Mucosa of stomach (tissue), 1 donor: ENCODE measurements around the gene KIAA0753.
A peak's percentile ranks its signal among the peaks of the same experiment; 100 is the strongest.

Experiments
- H3K27me3 ChIP-seq: one replicate; pipeline ENCODE4 v1.7.0; 2013; ENCODE audit warnings: mild to moderate bottlenecking, low read length; ENCODE audit not compliant: control insufficient read depth, insufficient read depth
- H3K36me3 ChIP-seq: one replicate; pipeline ENCODE4 v1.7.0; 2013; ENCODE audit warnings: low read length; ENCODE audit not compliant: control insufficient read depth, insufficient read depth
- H3K4me1 ChIP-seq: one replicate; pipeline ENCODE4 v1.7.0; 2013; ENCODE audit warnings: mild to moderate bottlenecking, low read length; ENCODE audit not compliant: control insufficient read depth, insufficient read depth
- H3K4me3 ChIP-seq: one replicate; pipeline ENCODE4 v1.7.0; 2013; ENCODE audit warnings: low read length
- H3K9ac ChIP-seq: one replicate; pipeline ENCODE4 v1.7.0; 2013; ENCODE audit warnings: mild to moderate bottlenecking, low read length, moderate library complexity
- H3K9me3 ChIP-seq: one replicate; pipeline ENCODE4 v1.7.0; 2013; ENCODE audit warnings: mild to moderate bottlenecking, low read length, moderate library complexity; ENCODE audit not compliant: control insufficient read depth
- donor health status: Pancreatic carcinoma.

Gene KIAA0753

GRCh38 chr17:6651919-6652452, 11.5 kb upstream of the KIAA0753 start:
- Histone ChIP-seq H3K27me3 (peaks cover 19% of the 10 kb centered on the region), H3K4me3 (peak overlapping the region; percentile 96), H3K4me1 (peaks cover 40% of the 10 kb centered on the region), H3K9me3 (no peaks in the 10 kb centered on the region), H3K36me3 (no peaks in the 10 kb centered on the region), H3K9ac (peak overlapping the region; percentile 87)

- Histone ChIP-seq H3K9ac (peak within 1 kb of the TSS; percentile 87), H3K36me3 (no peaks in the 10 kb centered on the region), H3K9me3 (no peaks in the 10 kb centered on the region), H3K27me3 (peaks cover 18% of the 10 kb centered on the region), H3K4me3 (peak within 1 kb of the TSS; percentile 96), H3K4me1 (peaks cover 40% of the 10 kb centered on the region)
Observed at GRCh38 chr17:6651354-6651918, 10.9 kb upstream of the KIAA0753 start, which contains the start of the genes C17orf100 and MED31. Gene C17orf100 (plus strand): TSS chr17:6651762. CDS start chr17:6651914, 152 bp downstream. Gene MED31 (minus strand): TSS chr17:6651605. CDS start chr17:6651528, 77 bp downstream.

- peaks cover 3% of the 10 kb centered on the region for H3K27me3 ChIP-seq
- peaks cover 19% of the 10 kb centered on the region for H3K4me1 ChIP-seq
- no peak overlapping the region for H3K9ac ChIP-seq
- H3K36me3 ChIP-seq: no peaks in the 10 kb centered on the region
- H3K9me3 ChIP-seq: no peaks in the 10 kb centered on the region
- no peak overlapping the region for H3K4me3 ChIP-seq
Observed at GRCh38 chr17:6648181-6648580, 7.7 kb upstream of the KIAA0753 start.

DNA sequence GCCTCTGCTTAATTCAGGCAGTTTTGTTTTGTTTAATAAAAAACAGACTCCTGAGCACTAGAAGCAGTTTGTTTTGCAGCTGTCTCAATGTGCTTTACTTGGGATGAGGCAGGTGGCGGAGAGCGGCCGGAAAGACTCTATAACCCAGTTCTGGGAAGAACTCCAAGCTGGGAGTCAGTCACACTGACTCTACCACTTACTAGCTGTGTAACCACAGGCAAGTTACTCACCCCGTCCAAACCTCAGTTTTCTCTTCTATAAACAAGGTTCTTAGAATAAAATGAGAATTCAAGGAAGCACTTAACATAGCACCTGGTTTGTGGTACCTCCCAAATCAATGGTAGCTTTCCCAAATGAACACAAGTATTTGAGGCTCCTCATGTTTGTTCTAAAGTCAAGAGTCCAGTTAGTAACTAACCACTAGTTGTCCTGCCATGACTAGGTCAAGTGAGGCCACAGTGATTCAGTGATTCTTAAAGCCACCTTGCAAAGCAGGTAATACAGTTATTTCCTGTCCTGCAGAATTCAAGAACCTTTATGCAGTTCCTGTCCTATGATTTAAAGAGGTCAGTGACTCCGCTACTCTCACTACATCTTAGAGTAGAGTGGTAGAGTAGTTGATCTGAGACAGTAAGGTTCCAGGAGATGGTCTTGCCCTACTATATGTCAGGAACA, 3.1 kb upstream of the KIAA0753 start:
- H3K9me3 ChIP-seq: no peaks in the 10 kb centered on the region
- peaks cover 17% of the 10 kb centered on the region for H3K4me1 ChIP-seq
- H3K36me3 ChIP-seq: no peaks in the 10 kb centered on the region
- H3K4me3 ChIP-seq: no peak overlapping the region
- no peak overlapping the region for H3K9ac ChIP-seq
- H3K27me3 ChIP-seq: no peaks in the 10 kb centered on the region

GRCh38 chr17:6642592-6642991, 2.1 kb upstream of the KIAA0753 start:
- Histone ChIP-seq H3K9ac (no peak overlapping the region), H3K4me3 (no peak overlapping the region), H3K27me3 (no peaks in the 10 kb centered on the region), H3K9me3 (no peaks in the 10 kb centered on the region), H3K4me1 (peaks cover 21% of the 10 kb centered on the region), H3K36me3 (no peaks in the 10 kb centered on the region)

DNA sequence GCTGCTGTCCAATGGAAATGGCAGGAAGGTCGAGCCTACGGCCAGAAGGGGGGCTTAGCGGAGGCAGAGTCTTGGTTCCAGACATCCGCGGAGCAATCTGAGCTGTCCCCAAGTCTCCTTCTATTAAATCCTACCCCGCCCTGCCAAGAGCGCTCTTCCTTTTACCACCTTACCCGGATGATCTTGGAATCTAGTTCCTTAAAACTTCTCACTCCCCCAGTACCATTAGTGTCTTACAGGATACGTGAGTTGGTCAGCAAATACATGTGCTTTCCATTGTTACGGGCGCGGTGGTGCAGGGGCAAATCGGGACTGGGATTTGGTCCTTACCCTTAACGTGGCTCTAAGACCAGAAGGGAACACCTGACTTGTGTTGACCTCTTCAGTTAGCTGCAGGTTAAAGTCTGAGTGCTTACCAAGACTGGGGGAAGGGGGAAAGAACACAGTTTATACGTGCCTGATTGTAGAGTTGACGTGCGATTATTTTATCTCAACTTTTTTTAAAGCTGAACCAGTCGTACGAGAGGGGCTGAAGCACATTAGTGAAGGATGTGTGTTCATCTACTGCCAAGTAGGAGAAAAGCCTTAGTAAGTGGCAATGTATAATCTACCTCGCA, 844 bp upstream of the KIAA0753 start:
- Histone ChIP-seq H3K9me3 (no peaks in the 10 kb centered on the region), H3K27me3 (no peaks in the 10 kb centered on the region), H3K9ac (peak overlapping the region; percentile 62), H3K36me3 (no peaks in the 10 kb centered on the region), H3K4me1 (peaks cover 21% of the 10 kb centered on the region), H3K4me3 (peak overlapping the region; percentile 88)

GRCh38 chr17:6639586-6640535, 650 bp downstream of the KIAA0753 start:
- Histone ChIP-seq H3K27me3 (no peaks in the 10 kb centered on the region), H3K9ac (peak overlapping the region; percentile 62), H3K9me3 (no peaks in the 10 kb centered on the region), H3K36me3 (no peaks in the 10 kb centered on the region), H3K4me1 (peaks cover 21% of the 10 kb centered on the region), H3K4me3 (peak overlapping the region; percentile 88)

DNA sequence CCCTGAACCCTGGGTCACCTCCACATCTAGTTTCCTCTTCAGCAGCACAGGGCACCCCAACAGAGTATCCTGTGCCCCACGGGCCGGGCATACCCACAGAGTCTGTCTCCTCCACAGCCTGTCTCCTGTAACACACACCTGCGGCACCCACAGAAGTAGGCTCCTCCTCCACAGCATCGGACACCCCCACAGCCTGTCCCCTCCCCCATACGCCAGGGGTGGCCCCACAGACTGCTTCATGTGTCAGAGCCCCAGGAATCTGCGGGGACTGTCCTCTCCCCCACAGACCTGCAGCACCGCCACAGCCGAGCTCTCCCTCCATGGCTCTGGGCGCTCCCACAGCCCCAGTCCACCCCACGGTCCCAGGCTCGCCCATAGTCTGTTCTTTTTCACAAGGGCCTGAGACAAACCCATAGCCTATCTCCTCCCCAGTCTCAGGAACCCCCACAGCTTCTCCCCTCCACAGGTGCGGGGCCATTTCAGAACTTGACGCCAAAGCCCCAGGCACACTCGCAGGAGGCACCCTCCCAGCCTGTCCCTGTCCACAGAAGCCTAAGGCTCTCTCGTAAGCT, 1.4 kb downstream of the KIAA0753 start:
- Histone ChIP-seq H3K4me3 (peak overlapping the region; percentile 64), H3K9me3 (no peaks in the 10 kb centered on the region), H3K4me1 (peaks cover 21% of the 10 kb centered on the region), H3K27me3 (no peaks in the 10 kb centered on the region), H3K9ac (peak overlapping the region; percentile 62), H3K36me3 (no peaks in the 10 kb centered on the region)

DNA sequence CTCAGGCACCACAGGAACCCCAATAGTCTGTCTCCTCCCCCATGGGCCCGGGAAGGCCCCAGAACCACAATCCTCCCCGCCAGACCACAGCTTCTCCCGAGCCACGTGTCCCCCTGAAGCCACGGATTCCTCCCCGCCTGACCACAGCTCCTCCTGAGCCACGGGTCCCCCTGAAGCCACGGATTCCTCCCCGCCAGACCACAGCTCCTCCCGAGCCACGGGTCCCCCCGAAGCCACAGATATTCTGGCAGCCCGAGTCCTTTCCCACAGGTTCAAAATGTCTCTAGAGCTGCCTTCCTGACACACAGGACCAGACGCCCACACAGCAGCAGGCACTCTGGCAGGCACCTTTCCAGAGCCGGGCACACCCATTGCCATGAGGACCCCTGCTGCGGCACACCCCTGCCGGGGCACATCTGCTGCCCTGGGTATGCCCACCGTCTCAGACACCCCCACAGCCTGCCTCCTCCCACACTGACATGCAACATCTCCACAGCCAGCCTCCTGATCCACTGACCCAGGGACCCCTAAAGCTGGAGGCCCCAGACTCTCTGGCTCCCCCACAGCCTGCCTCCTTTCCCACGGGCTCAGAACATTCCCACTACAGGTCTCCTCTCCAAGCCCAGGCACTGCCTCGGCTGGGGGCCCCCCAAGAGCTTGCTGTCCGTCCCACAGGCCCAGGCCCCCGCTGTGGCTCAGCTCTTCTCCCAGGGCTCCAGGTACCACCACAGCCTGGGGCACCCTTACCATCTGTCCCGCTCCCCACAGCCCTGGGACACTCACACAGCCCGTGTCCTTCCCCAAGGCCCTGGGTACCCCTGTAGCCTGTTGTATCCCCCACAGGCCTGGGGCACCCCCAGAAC, 2.2 kb downstream of the KIAA0753 start:
- Histone ChIP-seq H3K36me3 (no peaks in the 10 kb centered on the region), H3K9ac (peak overlapping the region; percentile 62), H3K4me1 (peaks cover 21% of the 10 kb centered on the region), H3K27me3 (no peaks in the 10 kb centered on the region), H3K4me3 (no peak overlapping the region), H3K9me3 (no peaks in the 10 kb centered on the region)

- Histone ChIP-seq H3K27me3 (no peaks in the 10 kb centered on the region), H3K4me1 (peaks cover 21% of the 10 kb centered on the region), H3K9ac (no peak overlapping the region), H3K9me3 (no peaks in the 10 kb centered on the region), H3K36me3 (no peaks in the 10 kb centered on the region), H3K4me3 (no peak overlapping the region)
Observed at GRCh38 chr17:6637458-6637840, 3.1 kb downstream of the KIAA0753 start.
